ENCODE measurements around the gene TMEM144.

TMEM144 gene

DNA sequence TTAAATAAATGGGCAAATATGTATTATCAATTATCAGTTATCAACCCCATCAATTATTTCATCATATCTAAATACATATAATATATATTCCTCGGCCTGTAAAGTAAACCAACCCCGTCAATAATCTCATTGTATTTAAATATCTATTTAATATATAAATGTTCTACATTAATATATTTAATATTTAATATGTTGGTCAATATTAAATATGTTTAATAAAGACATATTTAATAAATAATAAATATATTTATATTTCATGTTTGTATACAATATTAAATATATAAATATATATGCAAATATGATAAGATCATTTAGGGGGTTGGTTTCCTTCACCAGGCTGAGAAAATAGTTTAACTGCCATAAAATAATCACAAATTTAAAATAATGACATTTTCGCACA is 6.4 kb upstream of the TMEM144 start:
- no peaks in the 10 kb centered on the region for H3K9me3 ChIP-seq (ENCODE audit: control insufficient read depth, insufficient read depth, low read depth, low read length)
- H3K36me3 ChIP-seq (ENCODE audit: control insufficient read depth in 2 of 2, insufficient read depth in 1 of 2, low read length in 2 of 2) = no peaks in the 10 kb centered on the region
- no peaks in the 10 kb centered on the region for H3K4me1 ChIP-seq (ENCODE audit: control insufficient read depth, insufficient read depth, low read length)
- no peak overlapping the region for H3K27ac ChIP-seq (ENCODE audit: extremely low read depth, low read depth, low read length)
- CTCF ChIA-PET = no interaction called here
- TF ChIP-seq ZNF514 (tag by site-specific recombination; IDR thresholded peaks at IDR 0.05) = no peak
- POLR2A ChIA-PET = no interaction called here
- no peak overlapping the region for H3K4me3 ChIP-seq (ENCODE audit: low read depth, low read length)

DNA sequence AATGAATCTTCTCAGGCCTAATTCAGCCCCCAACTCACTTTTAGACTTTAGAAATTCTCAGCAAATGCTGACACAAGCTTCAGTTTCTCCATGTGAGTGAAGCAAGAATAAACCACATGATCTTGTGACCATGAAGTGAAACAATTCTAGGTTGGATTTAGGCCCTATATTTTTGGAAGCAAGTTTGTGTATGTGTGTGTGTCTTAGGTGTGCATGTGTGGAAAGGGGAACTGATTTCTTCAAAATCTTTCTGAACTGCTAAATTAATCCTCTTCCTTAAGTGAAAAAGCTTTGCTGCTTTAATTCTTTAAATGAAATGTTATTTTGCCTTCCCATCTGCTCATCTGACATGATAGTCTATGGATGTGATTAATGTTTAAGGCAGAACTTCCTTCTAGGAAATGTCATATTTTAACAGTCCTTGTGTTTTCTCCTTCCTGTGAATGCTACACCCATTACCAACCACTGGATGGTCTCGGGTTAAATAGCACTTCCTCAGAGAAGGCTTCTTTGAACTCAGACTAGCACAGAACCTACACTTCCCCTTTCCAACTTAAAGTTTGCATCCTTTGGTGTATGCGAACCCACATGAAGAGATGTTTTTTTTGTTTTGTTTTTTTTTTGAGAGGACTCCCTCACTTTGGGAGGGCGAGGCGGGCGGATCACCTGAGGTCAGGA is 1.2 kb upstream of the TMEM144 start:
- no peak overlapping the region for H3K4me3 ChIP-seq (ENCODE audit: low read depth, low read length)
- CTCF ChIA-PET = interaction anchor here (0.9 kb wide), 1 partner anchor 15 kb away, joined by 3 read pairs; no protein-coding TSS in a partner anchor
- POLR2A ChIA-PET = no interaction called here
- no peak overlapping the region for H3K27ac ChIP-seq (ENCODE audit: extremely low read depth, low read depth, low read length)
- peaks cover 0 to 3% of the 10 kb centered on the region in 2 experiments; a peak in 1 of 3 replicates for H3K36me3 ChIP-seq (ENCODE audit: control insufficient read depth in 2 of 2, insufficient read depth in 1 of 2, low read length in 2 of 2)
- H3K9me3 ChIP-seq (ENCODE audit: control insufficient read depth, insufficient read depth, low read depth, low read length) = no peaks in the 10 kb centered on the region
- TF ChIP-seq ZNF19 (tag by site-specific recombination; IDR thresholded peaks at IDR 0.05; ENCODE audit: low read depth) (no peak), ZNF2 (tag by site-specific recombination; IDR thresholded peaks at IDR 0.05) (no peak), ZNF121 (tag by site-specific recombination; IDR thresholded peaks at IDR 0.05) (no peak), KLF1 (tag by site-specific recombination; IDR thresholded peaks at IDR 0.05) (no peak), ZNF529 (tag by site-specific recombination; IDR thresholded peaks at IDR 0.05; ENCODE audit: insufficient replicate concordance) (no peak), ZNF768 (tag by site-specific recombination; IDR thresholded peaks at IDR 0.05) (no peak), FEZF1 (tag by site-specific recombination; IDR thresholded peaks at IDR 0.05) (no peak), ZNF292 (tag by site-specific recombination; IDR thresholded peaks at IDR 0.05; ENCODE audit: borderline replicate concordance, low read depth) (no peak), ZNF571 (tag by site-specific recombination; IDR thresholded peaks at IDR 0.05) (no peak), ZNF600 (tag by site-specific recombination; IDR thresholded peaks at IDR 0.05) (no peak), KLF7 (tag by site-specific recombination; IDR thresholded peaks at IDR 0.05; ENCODE audit: borderline replicate concordance) (no peak), GLI2 (tag by site-specific recombination; IDR thresholded peaks at IDR 0.05; ENCODE audit: borderline replicate concordance, low read depth) (no peak), ZNF221 (tag by site-specific recombination; IDR thresholded peaks at IDR 0.05; ENCODE audit: borderline replicate concordance) (no peak)
- TF ChIP-seq, protein P1, sequence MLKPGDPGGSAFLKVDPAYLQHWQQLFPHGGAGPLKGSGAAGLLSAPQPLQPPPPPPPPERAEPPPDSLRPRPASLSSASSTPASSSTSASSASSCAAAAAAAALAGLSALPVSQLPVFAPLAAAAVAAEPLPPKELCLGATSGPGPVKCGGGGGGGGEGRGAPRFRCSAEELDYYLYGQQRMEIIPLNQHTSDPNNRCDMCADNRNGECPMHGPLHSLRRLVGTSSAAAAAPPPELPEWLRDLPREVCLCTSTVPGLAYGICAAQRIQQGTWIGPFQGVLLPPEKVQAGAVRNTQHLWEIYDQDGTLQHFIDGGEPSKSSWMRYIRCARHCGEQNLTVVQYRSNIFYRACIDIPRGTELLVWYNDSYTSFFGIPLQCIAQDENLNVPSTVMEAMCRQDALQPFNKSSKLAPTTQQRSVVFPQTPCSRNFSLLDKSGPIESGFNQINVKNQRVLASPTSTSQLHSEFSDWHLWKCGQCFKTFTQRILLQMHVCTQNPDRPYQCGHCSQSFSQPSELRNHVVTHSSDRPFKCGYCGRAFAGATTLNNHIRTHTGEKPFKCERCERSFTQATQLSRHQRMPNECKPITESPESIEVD (tag by site-specific recombination; IDR thresholded peaks at IDR 0.05) = no peak
- peaks cover 5% of the 10 kb centered on the region; the same call in 1 of the 2 replicates for H3K4me1 ChIP-seq (ENCODE audit: control insufficient read depth, insufficient read depth, low read length)

GRCh38 chr4:158211222-158211621 is 936 bp downstream of the TMEM144 start:
- no peak for TF ChIP-seq GLI2 (tag by site-specific recombination; IDR thresholded peaks at IDR 0.05; ENCODE audit: borderline replicate concordance, low read depth)
- TF ChIP-seq SCRT2 (tag by site-specific recombination; IDR thresholded peaks at IDR 0.05) = peak; percentile 88
- H3K4me3 ChIP-seq (ENCODE audit: low read depth, low read length) = no peak overlapping the region
- H3K4me1 ChIP-seq (ENCODE audit: control insufficient read depth, insufficient read depth, low read length) = peaks cover 5% of the 10 kb centered on the region; the same call in 1 of the 2 replicates
- H3K27ac ChIP-seq (ENCODE audit: extremely low read depth, low read depth, low read length) = no peak overlapping the region
- peaks cover 0 to 3% of the 10 kb centered on the region in 2 experiments; a peak in 1 of 3 replicates for H3K36me3 ChIP-seq (ENCODE audit: control insufficient read depth in 2 of 2, insufficient read depth in 1 of 2, low read length in 2 of 2)
- ChIA-PET CTCF (no interaction called here), POLR2A (no interaction called here)
- no peaks in the 10 kb centered on the region for H3K9me3 ChIP-seq (ENCODE audit: control insufficient read depth, insufficient read depth, low read depth, low read length)

GRCh38 chr4:158213466-158213865 is 3.2 kb downstream of the TMEM144 start:
- Histone ChIP-seq H3K4me3 (ENCODE audit: low read depth, low read length) (no peak overlapping the region), H3K36me3 (ENCODE audit: control insufficient read depth in 2 of 2, insufficient read depth in 1 of 2, low read length in 2 of 2) (peaks cover 0 to 3% of the 10 kb centered on the region in 2 experiments; a peak in 1 of 3 replicates), H3K27ac (ENCODE audit: extremely low read depth, low read depth, low read length) (no peak overlapping the region), H3K9me3 (ENCODE audit: control insufficient read depth, insufficient read depth, low read depth, low read length) (no peaks in the 10 kb centered on the region), H3K4me1 (ENCODE audit: control insufficient read depth, insufficient read depth, low read length) (peaks cover 5% of the 10 kb centered on the region; the same call in 1 of the 2 replicates)
- ChIA-PET CTCF (no interaction called here), POLR2A (no interaction called here)
- TF ChIP-seq, protein P2, sequence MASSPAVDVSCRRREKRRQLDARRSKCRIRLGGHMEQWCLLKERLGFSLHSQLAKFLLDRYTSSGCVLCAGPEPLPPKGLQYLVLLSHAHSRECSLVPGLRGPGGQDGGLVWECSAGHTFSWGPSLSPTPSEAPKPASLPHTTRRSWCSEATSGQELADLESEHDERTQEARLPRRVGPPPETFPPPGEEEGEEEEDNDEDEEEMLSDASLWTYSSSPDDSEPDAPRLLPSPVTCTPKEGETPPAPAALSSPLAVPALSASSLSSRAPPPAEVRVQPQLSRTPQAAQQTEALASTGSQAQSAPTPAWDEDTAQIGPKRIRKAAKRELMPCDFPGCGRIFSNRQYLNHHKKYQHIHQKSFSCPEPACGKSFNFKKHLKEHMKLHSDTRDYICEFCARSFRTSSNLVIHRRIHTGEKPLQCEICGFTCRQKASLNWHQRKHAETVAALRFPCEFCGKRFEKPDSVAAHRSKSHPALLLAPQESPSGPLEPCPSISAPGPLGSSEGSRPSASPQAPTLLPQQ (tag by site-specific recombination; IDR thresholded peaks at IDR 0.05) = no peak
- no peak for TF ChIP-seq ZNF223 (tag by site-specific recombination; IDR thresholded peaks at IDR 0.05)
- no peak for TF ChIP-seq HOXA7 (CRISPR knock-in tag; IDR thresholded peaks at IDR 0.05; ENCODE audit: borderline replicate concordance)
- no peak for TF ChIP-seq REST (tag by site-specific recombination; IDR thresholded peaks at IDR 0.05)
- no peak for TF ChIP-seq ZNF501 (tag by site-specific recombination; IDR thresholded peaks at IDR 0.05)
- TF ChIP-seq ZNF473 (tag by site-specific recombination; IDR thresholded peaks at IDR 0.05) = no peak
